Measurements from ENCODE around the gene GPC5. TPM values are rescaled to one million over a fixed set of nuclear protein-coding genes. Genes with fewer than 3 reads are reported as not detected.

The GPC5 gene
- total RNA-seq, 1 experiment from 2014 or later: not detected

DNA sequence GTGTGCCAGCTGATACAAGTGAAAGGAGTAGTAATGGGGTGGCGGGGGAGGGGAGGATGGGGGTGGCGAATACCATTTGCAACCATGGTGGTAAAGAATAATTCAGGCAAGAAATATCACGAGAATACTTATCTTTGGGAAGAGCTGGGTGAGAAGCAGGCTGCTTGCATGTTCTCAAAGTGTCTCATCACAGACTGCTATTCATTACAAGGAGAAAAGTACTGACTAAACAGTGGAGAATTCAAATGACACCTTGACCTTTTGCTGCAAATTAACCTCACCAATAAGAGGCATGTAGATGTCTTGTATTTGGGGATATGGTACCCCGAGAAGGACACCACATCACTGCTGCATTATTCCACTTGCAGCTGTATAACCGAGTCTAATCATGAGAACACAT, 1242.5 kb downstream of the GPC5 start:
- CTCF ChIA-PET: no interaction called here
- Mint-ChIP-seq H3K4me3 (ENCODE audit: low read depth, unreplicated experiment) (no peak overlapping the region), H3K27me3 (ENCODE audit: unreplicated experiment) (no peaks in the 10 kb centered on the region), H3K9me3 (ENCODE audit: low read depth, unreplicated experiment) (peaks cover 7% of the 10 kb centered on the region), H3K4me1 (ENCODE audit: low read depth, unreplicated experiment) (no peaks in the 10 kb centered on the region), H3K27ac (ENCODE audit: unreplicated experiment) (no peak overlapping the region), H3K36me3 (ENCODE audit: insufficient read depth, unreplicated experiment) (no peaks in the 10 kb centered on the region)
- no TSS peak for BruUV-seq (replicated peaks)
- no peak for DNase-seq
- TF ChIP-seq, protein P1, sequence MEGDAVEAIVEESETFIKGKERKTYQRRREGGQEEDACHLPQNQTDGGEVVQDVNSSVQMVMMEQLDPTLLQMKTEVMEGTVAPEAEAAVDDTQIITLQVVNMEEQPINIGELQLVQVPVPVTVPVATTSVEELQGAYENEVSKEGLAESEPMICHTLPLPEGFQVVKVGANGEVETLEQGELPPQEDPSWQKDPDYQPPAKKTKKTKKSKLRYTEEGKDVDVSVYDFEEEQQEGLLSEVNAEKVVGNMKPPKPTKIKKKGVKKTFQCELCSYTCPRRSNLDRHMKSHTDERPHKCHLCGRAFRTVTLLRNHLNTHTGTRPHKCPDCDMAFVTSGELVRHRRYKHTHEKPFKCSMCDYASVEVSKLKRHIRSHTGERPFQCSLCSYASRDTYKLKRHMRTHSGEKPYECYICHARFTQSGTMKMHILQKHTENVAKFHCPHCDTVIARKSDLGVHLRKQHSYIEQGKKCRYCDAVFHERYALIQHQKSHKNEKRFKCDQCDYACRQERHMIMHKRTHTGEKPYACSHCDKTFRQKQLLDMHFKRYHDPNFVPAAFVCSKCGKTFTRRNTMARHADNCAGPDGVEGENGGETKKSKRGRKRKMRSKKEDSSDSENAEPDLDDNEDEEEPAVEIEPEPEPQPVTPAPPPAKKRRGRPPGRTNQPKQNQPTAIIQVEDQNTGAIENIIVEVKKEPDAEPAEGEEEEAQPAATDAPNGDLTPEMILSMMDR (IDR thresholded peaks at IDR 0.05; ENCODE audit: unreplicated experiment): no peak
- intact Hi-C loops (cut with micrococcal nuclease; ENCODE audit: unreplicated experiment): no loop called here

DNA sequence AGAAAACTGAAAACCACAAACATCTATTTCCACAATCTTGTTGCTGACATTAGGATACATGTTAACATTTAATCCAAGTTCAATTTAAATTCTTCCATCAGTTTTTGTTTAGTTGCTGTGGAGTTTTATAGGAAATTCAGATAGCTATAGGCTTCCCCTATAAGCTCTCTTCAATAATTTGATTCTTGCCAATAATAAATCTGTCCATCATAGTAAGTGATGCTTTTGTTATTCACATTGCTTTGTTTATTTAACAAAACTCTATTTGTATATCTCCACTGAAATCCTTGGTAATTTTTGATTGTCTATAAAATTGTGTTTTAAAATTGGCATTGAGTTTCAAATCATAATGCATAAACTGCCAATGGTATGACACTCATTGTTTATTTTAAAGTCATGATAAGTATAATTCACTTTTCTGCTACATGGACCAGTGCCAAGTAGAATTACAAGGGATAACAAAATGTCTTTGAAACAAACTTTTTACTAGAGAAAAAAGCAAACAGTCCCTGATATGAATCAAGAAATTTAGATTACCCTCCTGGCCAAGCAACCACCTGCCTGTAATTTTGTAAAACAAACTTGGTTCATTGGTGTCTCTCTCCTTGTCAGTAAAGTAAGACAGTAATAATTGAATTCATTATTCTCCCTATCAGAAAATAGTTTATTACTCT, 1250.9 kb downstream of the GPC5 start:
- no peaks in the 10 kb centered on the region for H3K27me3 Mint-ChIP-seq (ENCODE audit: unreplicated experiment)
- TF ChIP-seq, protein P1 (IDR thresholded peaks at IDR 0.05; ENCODE audit: unreplicated experiment): no peak
- H3K9me3 Mint-ChIP-seq (ENCODE audit: low read depth, unreplicated experiment): peaks cover 3% of the 10 kb centered on the region
- H3K4me3 Mint-ChIP-seq (ENCODE audit: low read depth, unreplicated experiment): no peak overlapping the region
- DNase-seq: no peak
- H3K36me3 Mint-ChIP-seq (ENCODE audit: insufficient read depth, unreplicated experiment): no peaks in the 10 kb centered on the region
- intact Hi-C loops (cut with micrococcal nuclease; ENCODE audit: unreplicated experiment): no loop called here
- H3K4me1 Mint-ChIP-seq (ENCODE audit: low read depth, unreplicated experiment): no peaks in the 10 kb centered on the region
- CTCF ChIA-PET: no interaction called here
- BruUV-seq (replicated peaks): no TSS peak
- no peak overlapping the region for H3K27ac Mint-ChIP-seq (ENCODE audit: unreplicated experiment)

DNA sequence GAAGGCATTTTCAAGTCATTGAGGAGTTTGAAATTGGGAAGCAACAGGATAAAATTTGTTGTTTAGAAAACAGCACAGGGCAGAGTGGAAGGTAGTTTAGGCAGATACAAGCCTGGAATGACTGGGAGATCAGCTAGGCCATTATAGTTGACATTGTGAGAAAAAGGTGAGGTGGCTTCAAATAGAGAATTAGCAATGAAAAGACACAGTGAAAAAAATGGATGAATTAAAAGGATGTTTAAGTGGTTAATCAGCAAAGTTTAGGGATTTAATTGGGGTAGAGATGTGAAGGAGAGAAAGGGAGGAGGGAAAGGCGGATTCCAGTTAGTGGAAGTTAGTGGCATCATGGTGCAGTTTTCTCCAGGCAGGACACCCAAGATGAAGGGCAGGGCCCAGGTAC, 1257.7 kb downstream of the GPC5 start:
- CTCF ChIA-PET: no interaction called here
- Mint-ChIP-seq H3K9me3 (ENCODE audit: low read depth, unreplicated experiment) (peaks cover 7% of the 10 kb centered on the region), H3K36me3 (ENCODE audit: insufficient read depth, unreplicated experiment) (no peaks in the 10 kb centered on the region), H3K27ac (ENCODE audit: unreplicated experiment) (no peak overlapping the region), H3K27me3 (ENCODE audit: unreplicated experiment) (no peaks in the 10 kb centered on the region), H3K4me1 (ENCODE audit: low read depth, unreplicated experiment) (no peaks in the 10 kb centered on the region), H3K4me3 (ENCODE audit: low read depth, unreplicated experiment) (no peak overlapping the region)
- DNase-seq: no peak
- intact Hi-C loops (cut with micrococcal nuclease; ENCODE audit: unreplicated experiment): no loop called here
- TF ChIP-seq, protein P1 (IDR thresholded peaks at IDR 0.05; ENCODE audit: unreplicated experiment): no peak
- BruUV-seq (replicated peaks): no TSS peak

DNA sequence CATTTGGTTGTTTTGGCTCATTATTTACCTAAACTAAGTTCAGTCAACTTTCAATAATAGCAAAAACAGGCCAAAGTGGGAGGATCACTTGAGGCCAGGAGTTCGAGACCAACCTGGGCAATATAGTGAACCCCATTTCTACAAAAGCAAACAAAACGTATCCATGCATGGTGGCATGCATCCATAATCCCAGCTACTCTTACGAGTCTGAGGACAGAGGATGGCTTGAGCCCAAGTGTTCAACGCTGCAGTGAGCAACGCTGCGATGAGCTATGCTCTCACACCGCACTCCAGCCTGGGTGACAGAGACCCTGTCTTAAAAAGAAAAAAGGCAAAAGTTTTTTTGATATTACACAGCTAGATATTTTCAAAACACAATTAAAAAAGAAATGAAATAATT, 1258.2 kb downstream of the GPC5 start:
- Mint-ChIP-seq H3K4me1 (ENCODE audit: low read depth, unreplicated experiment) (no peaks in the 10 kb centered on the region), H3K9me3 (ENCODE audit: low read depth, unreplicated experiment) (peaks cover 7% of the 10 kb centered on the region), H3K27ac (ENCODE audit: unreplicated experiment) (no peak overlapping the region), H3K27me3 (ENCODE audit: unreplicated experiment) (no peaks in the 10 kb centered on the region), H3K4me3 (ENCODE audit: low read depth, unreplicated experiment) (no peak overlapping the region), H3K36me3 (ENCODE audit: insufficient read depth, unreplicated experiment) (no peaks in the 10 kb centered on the region)
- CTCF ChIA-PET: no interaction called here
- intact Hi-C loops (cut with micrococcal nuclease; ENCODE audit: unreplicated experiment): no loop called here
- TF ChIP-seq, protein P1 (IDR thresholded peaks at IDR 0.05; ENCODE audit: unreplicated experiment): no peak
- no peak for DNase-seq
- no TSS peak for BruUV-seq (replicated peaks)
